Measurements from ENCODE around the gene HAPLN3.

- no peak for TF ChIP-seq CTCF (conservative IDR thresholded peaks at IDR 0.05)
- no peak for TF ChIP-seq EZH2 (IDR thresholded peaks at IDR 0.05; ENCODE audit: low read depth)
Measured at GRCh38 chr15:88913017-88913849, 17.9 kb upstream of the HAPLN3 start, which contains the start of gene MFGE8.
